ENCODE data around the gene ANXA9.

GRCh38 chr1:151009206-151009587 lies 27.1 kb downstream of the ANXA9 start:
- no peak for TF ChIP-seq CTCF (IDR thresholded peaks at IDR 0.05 in 2 of 3, conservative IDR thresholded peaks at IDR 0.05 in 1 of 3; ENCODE audit: borderline replicate concordance in 1 of 3, insufficient read depth in 1 of 3, low read depth in 2 of 3, low read length in 2 of 3)
- no peak for TF ChIP-seq RAD21 (IDR thresholded peaks at IDR 0.05; ENCODE audit: low read depth)
